Choroid plexus epithelial cell (primary cell): ENCODE results near the gene DOCK2.
"Not testable (repeated sequence)": the region's sequence is repeated elsewhere in the genome, so short reads cannot be mapped to it uniquely, and the experiment has no call there.

ENCODE experiments used
- DNase-seq: peaks from one replicate; pipeline ENCODE4 v3.0.0-alpha.2; 2010; ENCODE audit warnings: low read depth
- H3K4me3 ChIP-seq: 2 replicates; pipeline ENCODE4 v1.5.1; 2011; ENCODE audit warnings: low read depth, mild to moderate bottlenecking, control low read depth, low read length, moderate library complexity
- CTCF ChIP-seq: conservative IDR thresholded peaks from 2 replicates; pipeline ENCODE4 v1.5.1; 2011; ENCODE audit warnings: low read depth, mild to moderate bottlenecking, control low read depth, inconsistent platforms, low read length, moderate library complexity

The DOCK2 gene

DNA sequence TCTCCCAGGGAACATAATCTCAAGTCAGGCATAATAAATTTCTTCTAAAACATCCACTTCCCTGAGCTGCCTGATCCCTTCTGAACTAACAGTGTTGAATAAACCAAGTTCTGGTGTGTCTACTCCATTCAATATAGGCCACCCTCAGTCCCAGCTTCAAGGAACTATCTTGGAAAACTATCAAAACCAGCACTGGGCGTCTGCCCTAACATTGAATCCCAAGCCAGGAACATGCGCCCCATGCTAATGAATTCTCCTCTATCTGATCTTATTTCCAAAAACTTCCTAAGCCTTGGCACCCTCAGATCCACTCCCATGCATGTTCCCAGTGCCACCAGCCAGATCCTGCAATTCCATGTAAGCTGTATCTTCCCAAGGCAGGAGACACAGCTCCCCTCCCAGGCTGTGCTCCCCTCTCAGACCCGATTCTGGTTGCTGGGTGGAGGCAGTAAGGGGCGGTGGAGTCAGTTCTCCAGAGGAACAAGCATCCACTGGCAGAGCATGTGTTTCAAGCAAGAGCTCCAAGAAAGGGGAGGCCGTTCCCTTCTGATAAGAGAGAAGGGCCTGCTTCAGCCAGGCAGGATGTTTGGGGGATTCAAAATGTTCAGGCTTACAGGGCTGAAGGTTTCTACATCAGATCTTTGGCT, 455.5 kb downstream of the DOCK2 start:
- TF ChIP-seq CTCF = no peak
- no peak for DNase-seq
- no peak overlapping the region for H3K4me3 ChIP-seq

DNA sequence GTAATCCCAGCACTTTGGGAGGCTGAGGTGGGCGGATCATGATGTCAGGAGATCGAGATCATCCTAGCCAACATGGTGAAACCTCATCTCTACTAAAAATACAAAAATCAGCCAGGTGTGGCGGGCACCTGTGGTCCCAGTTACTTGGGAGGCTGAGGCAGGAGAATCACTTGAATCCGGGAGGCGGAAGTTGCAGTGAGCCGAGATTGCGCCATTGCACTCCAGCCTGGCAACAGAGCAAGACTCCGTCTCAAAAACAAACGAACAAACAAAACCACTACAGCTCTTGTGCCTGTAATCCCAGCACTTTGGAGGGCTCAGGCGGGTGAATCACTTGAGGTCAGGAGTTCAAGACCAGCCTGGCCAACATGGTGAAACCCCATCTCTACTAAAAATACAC, 457.3 kb downstream of the DOCK2 start:
- not testable (repeated sequence) for DNase-seq, H3K4me3 ChIP-seq

- H3K4me3 ChIP-seq = no peak overlapping the region
- TF ChIP-seq CTCF = no peak
- no peak for DNase-seq
These were observed 458.6 kb downstream of the DOCK2 start for GRCh38 chr5:170095646-170096045.

DNA sequence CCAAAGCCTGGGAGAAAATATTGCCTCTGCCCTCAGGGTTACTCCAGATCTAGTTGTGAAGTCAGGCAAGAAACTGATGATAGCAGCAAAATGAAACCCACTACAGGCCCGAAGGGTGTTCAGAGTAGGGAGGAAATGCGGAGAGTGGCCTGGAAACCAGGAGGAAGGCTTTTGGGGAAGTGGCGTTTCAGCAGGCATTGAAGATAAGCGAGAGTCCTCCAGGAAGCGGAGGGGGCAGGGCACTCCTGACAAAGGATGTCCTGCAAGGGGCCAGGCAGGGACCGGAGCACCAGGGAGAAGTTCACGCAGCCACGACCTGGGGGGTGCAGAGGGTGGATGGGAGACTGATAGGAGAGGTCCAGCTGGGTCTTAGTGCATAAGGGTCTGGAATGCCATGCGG, 460.9 kb downstream of the DOCK2 start:
- no peak for DNase-seq
- no peak for TF ChIP-seq CTCF
- no peak overlapping the region for H3K4me3 ChIP-seq

DNA sequence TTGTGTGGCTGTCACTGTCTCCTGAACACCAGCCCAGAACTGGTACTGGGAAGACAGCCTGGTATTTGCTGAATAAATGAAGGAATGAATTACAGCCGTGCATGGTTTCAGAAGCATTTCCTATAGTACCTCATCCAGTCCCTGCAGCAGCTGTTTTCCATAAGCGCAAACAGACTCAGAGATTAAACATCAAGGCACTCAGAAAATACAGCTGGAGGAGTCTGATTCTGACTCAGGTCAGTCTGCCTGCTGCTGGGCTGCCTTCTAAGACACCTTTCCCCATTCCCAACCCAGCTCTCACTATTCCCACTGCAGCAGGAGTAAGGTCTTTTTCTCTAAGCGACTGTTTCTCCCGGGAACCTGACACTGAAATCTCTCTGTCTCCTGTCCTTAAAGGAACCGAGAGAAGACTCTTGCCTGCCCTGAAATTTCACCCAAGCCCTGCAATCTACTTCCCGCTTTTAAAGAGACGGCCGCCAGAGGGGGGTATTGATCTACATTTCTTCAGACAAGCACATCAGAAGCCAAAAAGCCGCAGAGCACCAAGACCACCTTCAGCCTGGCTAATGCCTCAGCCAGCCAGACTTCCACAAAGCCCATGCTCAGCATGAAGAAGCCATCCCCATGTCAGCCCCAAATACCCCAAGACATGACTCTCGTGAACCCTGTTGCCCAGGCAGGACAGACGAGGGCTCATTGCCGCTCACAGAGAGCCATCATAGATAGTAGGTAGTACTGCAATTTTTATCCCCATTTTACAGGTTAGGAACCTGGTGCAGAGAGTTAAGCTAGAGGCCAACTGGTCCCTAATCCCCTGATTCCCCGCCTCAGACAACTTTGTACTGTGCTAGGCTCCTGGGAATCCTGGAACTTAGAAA, 463.2 kb downstream of the DOCK2 start:
- peak; percentile 90 for DNase-seq
- H3K4me3 ChIP-seq = no peak overlapping the region
- TF ChIP-seq CTCF = peak; percentile 78

DNA sequence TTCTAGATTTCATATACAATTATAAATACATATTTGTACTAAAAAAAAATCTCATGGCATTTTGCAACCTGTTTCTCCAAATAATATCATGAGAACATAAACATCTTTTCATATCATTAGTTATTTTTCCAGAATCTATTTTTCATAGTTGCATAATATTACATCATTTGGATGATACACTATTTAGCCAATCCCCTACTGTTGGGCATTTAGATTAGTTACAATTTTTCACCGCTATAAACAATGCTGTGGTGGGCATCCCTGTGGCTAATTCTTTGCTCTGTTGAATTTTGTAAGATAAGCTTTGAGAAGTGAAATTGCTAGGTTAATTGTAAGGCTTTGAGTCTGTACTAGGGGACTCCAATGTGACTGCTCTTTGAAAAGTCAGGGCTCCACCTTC, 466.4 kb downstream of the DOCK2 start:
- DNase-seq = no peak
- TF ChIP-seq CTCF = no peak
- H3K4me3 ChIP-seq = no peak overlapping the region

DNA sequence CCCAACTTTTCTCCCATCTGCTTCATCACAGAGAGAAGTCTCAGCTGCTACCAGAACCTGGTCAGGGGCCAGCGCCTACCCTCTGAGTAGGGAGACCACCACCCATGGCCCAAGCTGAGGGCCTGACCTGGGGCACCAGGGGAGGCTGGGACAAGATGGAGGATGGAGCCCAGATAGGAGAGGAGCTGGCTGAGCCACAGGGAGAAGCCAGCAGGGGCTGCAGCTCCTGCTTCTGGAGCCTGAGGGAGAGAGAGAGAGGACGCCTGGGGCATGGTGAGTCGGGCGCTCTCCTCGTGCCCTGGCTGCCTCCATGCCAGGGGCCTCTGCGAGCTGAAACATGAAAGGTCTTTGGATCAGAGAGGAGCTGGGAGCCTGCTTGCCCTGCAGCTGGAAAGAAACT, 467.2 kb downstream of the DOCK2 start:
- no peak overlapping the region for H3K4me3 ChIP-seq
- no peak for TF ChIP-seq CTCF
- no peak for DNase-seq
